C4-2B (cell line): Measurements from ENCODE around the gene LEMD3.

Source experiments
- ZFX ChIP-seq: fragments of 450-650 bp; IDR thresholded peaks from 2 replicates; pipeline ENCODE4 v1.6.1; 2017
- TF ChIP-seq, protein P1 (sequence below): fragments of 450-650 bp; conservative IDR thresholded peaks from 2 replicates; pipeline ENCODE4 v1.5.1; 2017; ENCODE audit warnings: mild to moderate bottlenecking

DNA sequence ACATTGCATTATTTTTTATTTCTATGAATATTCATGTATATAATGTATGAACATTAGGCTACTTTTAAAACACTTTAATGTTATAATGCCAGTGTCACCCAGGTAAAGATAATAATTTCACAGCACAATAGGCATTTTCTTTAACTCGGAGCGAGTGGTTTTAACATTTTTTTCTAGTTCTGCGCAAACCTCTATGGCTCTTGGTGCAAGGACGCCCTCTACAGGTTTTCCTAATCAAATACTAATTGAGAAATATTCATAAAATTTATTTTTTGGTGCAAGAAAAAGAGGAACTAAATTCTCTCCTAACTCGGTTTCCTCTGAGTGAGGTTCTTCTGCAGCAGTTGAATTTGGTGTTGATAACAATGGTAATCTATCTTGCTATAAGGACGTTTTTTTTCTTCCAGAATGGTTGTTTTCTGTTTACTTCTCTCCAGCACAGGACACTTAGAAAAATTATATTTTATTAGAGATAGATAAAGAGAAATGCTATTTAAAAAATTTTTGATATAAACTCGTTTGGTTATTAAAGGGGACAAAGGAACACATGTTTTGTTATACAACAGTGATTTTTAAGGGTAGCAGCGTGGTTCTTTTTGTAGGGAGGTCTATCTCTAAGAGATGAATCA lies 45.8 kb upstream of the LEMD3 start:
- TF ChIP-seq, protein P1, sequence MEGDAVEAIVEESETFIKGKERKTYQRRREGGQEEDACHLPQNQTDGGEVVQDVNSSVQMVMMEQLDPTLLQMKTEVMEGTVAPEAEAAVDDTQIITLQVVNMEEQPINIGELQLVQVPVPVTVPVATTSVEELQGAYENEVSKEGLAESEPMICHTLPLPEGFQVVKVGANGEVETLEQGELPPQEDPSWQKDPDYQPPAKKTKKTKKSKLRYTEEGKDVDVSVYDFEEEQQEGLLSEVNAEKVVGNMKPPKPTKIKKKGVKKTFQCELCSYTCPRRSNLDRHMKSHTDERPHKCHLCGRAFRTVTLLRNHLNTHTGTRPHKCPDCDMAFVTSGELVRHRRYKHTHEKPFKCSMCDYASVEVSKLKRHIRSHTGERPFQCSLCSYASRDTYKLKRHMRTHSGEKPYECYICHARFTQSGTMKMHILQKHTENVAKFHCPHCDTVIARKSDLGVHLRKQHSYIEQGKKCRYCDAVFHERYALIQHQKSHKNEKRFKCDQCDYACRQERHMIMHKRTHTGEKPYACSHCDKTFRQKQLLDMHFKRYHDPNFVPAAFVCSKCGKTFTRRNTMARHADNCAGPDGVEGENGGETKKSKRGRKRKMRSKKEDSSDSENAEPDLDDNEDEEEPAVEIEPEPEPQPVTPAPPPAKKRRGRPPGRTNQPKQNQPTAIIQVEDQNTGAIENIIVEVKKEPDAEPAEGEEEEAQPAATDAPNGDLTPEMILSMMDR: peak; percentile 95
- TF ChIP-seq ZFX: no peak
